ENCODE measurements around the gene C3orf33. TPM values are rescaled to one million over a fixed set of nuclear protein-coding genes. Genes with fewer than 3 reads are reported as not detected.
A peak's percentile ranks its signal among the peaks of the same experiment; 100 is the strongest.
"Not testable (repeated sequence)": the region's sequence is repeated elsewhere in the genome, so short reads cannot be mapped to it uniquely, and the experiment has no call there.

Gene C3orf33, protein sequence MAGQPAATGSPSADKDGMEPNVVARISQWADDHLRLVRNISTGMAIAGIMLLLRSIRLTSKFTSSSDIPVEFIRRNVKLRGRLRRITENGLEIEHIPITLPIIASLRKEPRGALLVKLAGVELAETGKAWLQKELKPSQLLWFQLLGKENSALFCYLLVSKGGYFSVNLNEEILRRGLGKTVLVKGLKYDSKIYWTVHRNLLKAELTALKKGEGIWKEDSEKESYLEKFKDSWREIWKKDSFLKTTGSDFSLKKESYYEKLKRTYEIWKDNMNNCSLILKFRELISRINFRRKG
- 10 to 100 TPM; 10.7 to 18.6 (median 13.7) TPM for polyA plus RNA-seq (ENCODE audit: insufficient read length in 4 of 4)

DNA sequence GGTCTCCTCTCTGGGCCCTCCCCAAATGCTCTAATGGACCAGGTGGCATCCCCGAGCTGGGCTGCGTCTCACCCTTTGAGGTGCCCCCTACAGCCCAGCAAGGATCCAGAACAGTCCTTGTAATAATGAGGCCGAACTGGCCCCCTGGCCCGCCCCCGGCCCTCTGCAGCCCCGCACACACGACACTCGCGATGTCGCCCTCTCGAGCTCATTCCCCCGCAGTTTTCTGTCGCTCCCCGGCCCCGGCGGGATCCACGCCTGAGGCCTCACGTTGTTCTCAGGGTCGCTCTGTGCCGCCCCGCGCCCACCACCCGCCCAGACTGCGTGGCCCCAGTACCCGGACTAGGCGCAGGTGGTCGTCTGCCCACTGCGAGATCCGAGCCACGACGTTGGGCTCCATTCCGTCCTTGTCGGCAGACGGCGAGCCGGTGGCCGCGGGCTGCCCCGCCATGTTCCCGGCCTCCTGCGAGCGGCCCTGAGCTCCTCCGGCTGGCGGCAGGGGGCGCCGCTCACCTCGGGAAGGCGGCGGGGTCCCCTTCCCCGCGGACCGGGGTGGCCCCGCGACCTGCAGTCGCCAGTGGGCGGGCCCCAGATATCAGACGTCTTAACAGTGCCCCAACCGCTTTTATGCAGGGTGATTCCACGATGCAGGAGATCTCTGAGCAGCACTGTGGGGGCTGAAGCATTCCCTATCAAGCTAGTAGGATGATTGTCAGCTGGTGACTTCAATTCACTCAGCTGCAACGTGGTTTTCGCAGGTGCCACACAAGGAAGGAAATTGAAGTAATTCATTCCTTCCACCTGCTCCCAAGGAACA is at the start of gene C3orf33:
Gene C3orf33 (minus strand): TSS at position 477 of the 817 bp plus-strand sequence. CDS start 26 bp downstream, at position 451.
- DNase-seq (ENCODE audit: low read depth in 4 of 4, low spot score in 3 of 4), result peak; percentile 38 to 73 (median 44)

DNA sequence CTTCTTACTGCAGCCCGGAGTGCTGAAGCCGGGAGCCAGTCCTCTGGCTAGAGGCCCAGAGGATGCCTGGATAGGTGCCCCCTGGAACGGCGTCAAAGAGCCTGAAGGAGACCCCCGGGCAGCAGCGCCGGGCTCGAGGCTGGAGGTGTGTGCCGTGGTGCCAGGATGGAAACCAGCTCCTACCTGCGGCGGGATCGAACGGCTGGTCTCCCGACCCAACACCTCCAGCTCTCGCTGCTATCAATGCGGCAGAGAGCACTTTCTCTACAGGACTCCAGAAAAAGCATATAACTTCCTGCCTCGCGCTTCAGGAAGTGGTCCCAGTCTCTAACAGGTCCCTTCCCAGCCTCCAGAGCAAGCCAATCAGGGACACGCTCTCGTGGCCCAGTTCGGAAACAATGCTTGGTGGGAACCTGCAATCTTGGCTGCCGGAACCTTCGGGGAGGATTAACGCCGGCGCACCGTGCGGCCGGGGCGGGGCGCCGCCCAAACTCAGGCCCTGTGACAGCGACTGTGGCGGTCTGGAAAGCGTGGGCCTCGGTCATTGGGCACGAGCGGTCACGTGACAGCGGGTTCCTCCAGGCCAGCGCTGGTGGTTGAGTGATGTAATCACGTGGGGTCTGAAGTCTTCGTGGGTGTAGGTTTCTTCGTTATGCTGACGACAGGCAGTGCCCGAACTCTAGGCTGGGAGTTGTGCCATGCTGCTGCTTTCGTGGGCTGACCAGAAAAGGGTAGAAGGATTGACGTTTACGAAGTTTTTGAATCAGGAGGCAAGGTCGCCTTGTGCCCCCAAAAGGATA is 48.3 kb upstream of the C3orf33 start, which contains the start of gene SLC33A1:
Gene SLC33A1 (minus strand): TSS at position 287 of the 800 bp plus-strand sequence. CDS start 430 bp downstream, outside the sequence.
- peak; percentile 97 to 98 (median 98) for DNase-seq (ENCODE audit: low read depth in 4 of 4, low spot score in 3 of 4)

DNA sequence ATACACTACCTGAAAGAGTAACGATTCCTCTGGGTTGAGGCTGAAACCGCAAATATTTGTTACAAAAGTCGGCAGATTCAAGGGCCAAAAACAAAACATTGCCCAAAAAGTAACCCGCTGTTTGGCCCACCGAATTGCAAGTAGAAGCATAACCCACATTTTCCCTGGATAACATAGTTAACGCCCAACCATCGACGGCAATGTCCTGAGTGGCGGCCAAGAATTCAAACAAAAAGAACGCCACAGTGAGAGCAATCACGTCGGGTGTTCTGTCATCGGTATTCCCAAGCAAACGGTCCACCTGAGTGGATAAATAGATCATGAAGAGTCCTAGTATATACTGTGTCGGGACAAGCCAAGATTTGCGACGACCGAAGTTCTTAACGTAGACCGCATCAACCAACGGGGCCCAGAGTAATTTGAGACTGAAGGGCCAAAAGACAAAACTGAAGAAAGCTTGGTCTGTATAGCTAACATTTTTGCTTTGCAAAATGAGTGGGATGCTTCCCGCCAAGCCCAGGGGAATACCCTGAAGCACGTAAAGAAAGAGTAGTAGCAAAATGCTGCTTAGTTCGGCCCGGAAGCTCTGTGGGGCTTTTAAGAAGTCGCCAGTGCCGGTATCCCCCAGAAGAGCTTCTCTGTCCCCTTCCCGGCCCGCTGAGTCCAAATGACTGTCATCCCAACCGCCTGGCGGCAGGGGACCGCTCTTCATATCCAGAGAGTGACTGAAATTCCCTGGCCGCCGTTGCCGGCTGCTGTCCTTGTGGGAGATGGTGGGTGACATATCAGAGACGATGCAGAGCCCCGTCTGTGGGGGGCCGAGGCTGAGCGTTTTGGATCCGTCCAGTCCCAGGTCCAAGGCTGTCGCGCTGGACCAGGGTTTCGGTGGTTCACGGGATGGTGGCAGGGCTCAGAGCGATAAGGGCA is 47.4 kb upstream of the C3orf33 start:
- peak in 1 of 4 donors; percentile 16 for DNase-seq (ENCODE audit: low read depth in 4 of 4, low spot score in 3 of 4)

DNA sequence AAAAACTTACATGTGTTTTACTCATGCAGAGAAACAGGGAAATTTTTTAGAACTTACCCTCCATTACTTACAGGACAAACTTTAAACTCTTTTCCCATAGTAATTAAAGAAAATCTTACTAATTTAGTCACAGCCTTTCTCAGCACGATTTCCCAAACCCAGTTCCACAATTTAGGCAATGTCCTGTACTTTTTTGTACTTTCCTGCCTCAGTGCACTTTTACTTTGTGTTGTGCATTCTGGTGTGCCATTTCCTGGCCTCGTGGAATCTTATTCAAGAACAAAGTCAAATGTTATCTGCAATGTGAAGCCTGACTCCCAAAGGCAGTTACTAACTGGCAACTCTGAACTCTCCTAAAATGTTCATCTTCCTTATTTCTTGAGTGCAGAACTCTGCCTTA is 46.3 kb upstream of the C3orf33 start:
- no peak for DNase-seq (ENCODE audit: low read depth in 4 of 4, low spot score in 3 of 4)

DNA sequence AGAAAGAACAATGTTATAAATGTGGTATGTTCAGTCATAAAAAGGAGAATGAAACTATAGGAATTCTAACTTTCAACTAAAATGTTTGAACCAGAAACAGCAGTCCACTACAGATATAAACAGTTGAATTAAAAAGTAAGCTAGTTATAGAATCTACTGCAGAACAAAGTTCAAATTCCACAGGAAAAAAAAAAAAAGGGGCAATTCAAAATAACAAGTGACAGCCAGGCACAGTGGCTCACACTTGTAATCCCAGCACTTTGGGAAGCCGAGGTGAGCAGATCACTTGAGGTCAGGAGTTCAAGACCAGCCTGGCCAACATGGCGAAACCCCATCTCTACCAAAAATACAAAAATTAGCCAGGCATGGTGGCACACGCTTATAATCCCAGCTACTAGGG is 43.3 kb upstream of the C3orf33 start:
- DNase-seq (ENCODE audit: low read depth in 4 of 4, low spot score in 3 of 4), result not testable (repeated sequence)

DNA sequence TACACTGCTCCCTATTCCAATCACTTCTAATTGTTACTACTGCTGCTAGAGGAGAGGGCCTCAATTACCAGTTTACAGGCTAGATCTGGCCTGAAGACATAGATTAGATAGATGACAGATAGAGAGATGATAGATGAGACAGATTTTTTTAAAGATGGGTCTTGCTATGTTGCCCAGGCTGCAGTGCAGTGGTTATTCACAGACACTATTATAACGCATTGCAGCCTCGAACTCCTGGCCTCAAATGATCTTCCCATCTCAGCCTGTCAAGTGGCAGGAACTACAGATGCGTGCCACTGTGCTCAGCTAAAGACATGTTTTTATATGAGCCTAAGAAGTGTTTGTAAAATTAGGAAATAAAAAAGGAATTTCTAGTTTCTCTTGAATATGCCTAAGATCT is 41.9 kb upstream of the C3orf33 start:
- DNase-seq (ENCODE audit: low read depth in 4 of 4, low spot score in 3 of 4), result no peak

DNA sequence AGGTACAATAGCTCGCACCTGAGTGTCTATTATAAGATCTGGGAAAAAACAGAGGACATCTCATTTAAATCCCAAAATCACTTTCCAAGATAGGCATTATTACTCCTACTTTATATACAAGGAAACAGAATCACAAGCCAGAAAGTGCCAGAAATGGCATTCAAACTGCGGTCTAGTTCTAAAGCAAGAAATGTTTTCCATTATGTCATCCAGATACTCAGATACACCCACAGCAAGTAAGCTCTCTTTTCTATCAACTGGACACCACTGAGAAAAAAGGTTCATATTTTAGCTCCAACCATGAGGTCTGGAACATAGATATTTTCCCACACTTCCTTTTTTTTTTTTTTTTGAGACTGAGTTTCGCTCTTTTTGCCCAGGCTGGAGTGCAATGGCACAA is 40.0 kb upstream of the C3orf33 start:
- DNase-seq (ENCODE audit: low read depth in 4 of 4, low spot score in 3 of 4), result no peak

DNA sequence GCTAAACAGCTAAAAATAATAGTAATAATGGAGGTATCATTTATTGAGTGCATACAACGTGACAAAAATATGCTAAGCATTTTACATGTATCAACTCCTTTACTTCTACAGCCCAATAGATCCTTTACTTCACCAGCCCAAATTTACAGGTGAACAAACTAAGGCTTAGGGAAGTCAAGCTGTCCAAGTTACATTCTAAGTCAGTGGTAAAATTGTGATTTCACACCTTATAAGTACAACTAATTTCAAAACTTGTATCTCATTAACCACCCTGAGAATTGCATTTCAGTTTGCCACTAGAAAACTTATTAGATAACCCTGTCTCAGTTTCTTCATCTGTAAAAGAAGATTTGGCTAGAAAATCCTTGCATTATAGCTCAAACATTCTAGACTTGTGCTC is 37.5 kb upstream of the C3orf33 start:
- DNase-seq (ENCODE audit: low read depth in 4 of 4, low spot score in 3 of 4), result no peak

DNA sequence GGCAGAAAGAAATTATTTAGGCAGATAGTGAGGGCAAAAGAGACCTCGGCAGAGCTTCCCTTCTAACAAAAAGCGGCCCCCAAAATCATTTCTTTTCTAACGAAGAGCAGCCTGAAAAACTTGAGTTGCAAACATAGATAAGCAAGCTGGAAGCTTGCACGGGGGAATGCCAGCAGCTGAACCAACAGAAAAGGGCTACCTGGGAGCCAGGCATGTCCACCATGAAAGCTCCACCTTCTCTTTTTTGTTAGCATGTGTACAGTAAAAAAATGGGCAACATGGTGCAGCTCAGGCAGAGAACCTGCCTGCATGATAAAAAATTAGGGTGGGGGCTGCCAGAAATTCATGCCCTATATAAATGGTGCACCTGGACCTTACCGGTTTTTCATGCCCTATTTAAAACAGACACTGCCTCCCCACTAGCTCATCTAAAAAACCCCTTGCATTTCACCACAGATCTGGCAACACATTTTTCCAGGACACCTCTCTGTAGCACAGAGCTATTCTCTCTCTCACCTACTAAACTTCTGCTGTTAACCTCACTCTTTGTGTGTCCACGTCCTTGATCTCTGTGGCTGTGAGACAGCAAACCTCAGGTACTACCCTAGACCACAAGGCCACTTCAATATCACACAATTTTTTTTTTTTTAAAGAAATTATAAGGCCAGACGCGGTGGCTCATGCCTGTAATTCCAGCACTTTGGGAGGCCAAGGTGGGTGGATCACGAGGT is 29.4 kb upstream of the C3orf33 start:
- no peak for DNase-seq (ENCODE audit: low read depth in 4 of 4, low spot score in 3 of 4)

DNA sequence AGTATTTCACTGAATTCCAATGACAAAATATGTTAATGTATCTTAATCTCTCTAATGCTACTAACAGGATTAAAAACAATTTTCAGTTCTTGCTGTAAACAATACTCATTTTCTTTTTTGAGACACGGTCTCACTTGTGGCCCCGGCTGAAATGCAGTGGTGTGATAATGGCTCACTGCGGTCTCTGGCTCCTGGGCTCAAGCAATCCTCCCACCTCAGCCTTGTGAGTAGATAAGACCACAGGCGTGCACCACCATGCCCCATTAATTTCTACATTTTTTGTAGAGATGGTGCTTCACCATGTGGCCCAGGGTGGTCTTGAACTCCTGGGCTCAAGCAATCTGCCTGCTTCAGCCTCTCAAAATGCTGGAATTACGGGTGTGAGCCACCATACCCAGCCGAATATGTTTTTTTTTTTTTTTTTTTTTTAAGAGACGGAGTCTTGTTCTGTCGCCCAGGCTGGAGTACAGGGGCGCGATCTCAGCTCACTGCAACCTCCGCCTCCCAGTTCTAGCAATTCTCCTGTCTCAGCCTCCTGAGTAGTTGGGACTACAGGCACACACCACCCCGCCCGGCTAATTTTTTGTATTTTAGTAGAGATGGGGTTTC is 22.5 kb upstream of the C3orf33 start:
- DNase-seq (ENCODE audit: low read depth in 4 of 4, low spot score in 3 of 4), result not testable (repeated sequence)

DNA sequence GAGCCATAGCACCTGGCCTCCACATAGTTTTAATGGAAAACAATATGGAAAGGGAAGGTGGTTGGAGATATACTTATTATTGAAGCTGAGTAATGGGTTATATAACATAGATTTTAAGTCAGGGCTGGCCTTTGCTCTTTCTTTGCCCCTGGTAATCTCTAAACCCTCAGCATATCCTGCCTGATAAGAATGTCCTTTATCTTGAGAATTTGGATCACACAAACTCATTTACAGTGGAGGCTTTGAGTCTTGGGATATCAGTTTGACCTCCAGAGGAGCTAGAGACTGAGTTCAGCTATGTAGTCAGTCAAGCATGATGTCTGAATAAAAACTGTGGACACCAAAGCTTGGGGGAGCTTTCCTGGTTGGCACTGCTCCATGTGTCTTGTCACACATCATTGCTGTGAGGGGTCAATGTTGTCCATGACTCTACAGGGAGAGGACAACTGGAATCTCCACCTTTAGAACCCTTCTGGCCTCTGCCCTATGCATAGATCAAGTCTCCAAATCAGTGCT is 9.0 kb upstream of the C3orf33 start:
- no peak for DNase-seq (ENCODE audit: low read depth in 4 of 4, low spot score in 3 of 4)

DNA sequence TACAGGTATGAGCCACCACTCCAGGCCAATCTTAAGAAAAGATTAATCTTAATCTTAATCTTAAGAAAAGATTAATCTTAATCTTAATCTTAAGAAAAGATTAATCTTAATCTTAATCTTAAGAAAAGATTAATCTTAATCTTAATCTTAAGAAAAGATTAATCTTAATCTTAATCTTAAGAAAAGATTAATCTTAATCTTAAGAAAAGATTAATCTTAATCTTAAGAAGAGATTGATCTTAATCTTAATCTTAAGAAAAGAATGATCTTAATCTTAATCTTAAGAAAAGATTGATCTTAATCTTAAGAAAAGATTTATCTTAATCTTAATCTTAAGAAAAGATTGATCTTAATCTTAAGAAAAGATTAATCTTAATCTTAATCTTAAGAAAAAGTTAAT is 7.1 kb upstream of the C3orf33 start:
- DNase-seq (ENCODE audit: low read depth in 4 of 4, low spot score in 3 of 4), result not testable (repeated sequence)

DNA sequence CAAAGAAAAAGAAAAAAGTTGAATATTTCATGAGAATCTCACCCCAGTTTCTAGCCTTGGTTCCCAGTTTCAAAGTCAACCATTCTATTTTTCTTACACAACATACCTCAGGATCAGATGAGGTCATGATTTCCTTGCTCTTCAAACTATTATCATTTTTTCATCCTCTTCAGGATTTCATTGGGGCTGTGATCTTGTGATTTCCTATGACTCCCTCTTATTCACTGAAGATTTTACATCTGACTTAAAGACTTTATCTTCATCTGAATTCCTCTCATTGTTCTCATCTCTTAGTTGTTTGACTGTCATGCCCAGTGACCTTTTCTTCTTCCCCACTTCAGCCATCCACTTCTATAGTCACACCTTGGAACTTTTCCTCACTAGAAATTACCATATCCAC is 3.1 kb upstream of the C3orf33 start:
- DNase-seq (ENCODE audit: low read depth in 4 of 4, low spot score in 3 of 4), result no peak

DNA sequence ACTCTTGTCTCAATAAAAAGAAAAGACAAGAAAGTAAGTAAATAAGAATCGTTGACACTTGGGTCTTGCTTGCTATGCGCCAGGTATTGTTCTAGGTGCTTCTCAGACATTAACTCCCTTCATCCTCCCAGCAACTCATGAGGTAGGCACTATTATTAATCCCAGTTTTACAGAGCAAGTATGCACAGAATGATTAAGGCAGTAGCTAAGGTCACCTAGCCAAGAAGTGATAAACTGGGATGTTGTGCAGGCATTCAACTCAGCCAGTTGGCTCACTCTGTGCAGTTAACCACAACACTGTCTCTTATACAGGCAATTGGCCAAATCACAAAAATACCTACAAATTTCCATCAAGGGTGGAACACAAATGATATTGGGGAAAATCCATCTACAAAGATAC is 1.7 kb upstream of the C3orf33 start:
- no peak for DNase-seq (ENCODE audit: low read depth in 4 of 4, low spot score in 3 of 4)

DNA sequence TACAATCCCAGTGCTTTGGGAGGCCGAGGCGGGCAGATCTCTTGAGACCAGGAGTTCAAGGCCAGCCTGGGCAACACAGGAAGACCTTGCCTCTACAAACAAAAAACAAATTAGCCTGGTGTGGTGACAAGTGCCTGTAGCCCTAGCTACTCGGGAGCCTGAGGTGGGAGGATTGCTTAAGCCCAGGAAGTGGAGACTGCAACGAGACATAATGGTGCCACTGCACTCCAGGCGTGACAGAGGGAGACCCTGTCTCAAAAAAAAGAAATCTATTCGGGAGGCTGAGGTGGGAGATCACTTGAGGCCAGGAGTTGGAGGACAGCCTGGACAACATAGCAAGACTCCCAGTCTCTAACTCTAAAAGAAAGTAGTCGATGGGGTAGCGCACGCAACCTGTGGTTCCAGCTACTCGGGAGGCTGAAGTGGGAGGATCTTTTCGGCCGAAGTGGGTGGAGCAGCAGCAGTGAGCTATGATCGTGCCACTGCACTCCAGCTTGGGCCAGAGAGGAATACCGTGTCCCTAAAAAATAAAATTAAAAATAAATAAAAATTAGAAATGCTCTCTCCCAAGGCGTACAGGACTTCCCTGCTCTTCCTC is 775 bp downstream of the C3orf33 start:
- DNase-seq (ENCODE audit: low read depth in 4 of 4, low spot score in 3 of 4), result no peak

DNA sequence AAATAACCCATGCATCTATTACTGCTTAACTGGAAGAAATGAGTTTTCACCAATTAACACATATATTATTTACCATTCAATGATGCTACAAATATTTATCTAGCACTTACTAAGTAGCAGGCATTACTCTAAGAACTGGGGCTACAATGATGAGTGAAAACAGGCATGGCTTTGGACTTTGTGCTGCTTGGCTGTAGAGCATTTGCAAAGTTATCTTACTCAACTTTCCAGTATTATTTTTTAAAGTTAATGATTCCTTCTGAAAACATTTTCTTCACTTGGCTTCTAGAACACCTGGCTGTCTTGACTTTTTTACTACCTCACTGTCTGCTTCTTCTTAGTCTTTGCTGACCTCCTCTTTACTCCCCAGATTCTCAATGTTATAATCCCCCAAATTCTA is 1.8 kb downstream of the C3orf33 start:
- DNase-seq (ENCODE audit: low read depth in 4 of 4, low spot score in 3 of 4), result no peak

DNA sequence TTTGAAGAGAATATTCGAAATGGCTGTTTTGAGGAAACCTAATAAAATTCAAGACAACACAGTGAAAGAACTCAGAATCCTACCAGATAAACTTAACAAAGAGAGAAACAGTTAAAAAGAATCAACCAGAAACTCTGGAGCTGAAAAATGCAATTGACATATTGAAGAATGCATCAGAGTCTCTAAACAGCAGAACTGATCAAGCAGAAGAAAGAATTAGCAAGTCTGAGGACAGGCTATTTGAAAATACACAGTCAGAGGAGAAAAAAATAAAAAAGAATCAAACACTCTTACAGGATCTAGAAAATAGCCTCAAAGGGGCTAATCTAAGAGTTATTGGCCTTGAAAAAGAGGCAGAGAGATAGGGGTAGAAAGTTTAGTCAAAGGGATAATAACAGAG is 13.5 kb downstream of the C3orf33 start:
- DNase-seq (ENCODE audit: low read depth in 4 of 4, low spot score in 3 of 4), result no peak

DNA sequence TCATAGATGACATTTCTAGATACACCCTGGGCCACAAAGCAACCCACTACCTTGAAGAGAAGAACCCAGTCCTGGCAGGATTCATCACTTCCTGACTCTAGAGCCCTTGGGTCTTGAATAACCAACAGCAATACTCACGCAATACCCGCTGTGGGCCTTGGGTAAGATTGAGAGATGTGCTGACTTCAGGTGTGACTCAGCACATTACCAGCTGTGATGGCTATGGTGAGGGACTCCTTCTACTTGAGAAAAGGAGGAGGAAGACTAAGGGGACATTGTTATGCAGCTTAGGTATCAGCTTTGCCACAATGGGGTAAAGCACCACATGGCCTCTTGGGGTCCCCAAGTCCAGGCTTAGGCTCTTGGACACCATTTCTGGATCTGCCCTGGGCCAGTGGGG is 14.9 kb downstream of the C3orf33 start:
- no peak for DNase-seq (ENCODE audit: low read depth in 4 of 4, low spot score in 3 of 4)
